A549 (cell line): ENCODE data around the gene POU3F3.

ENCODE experiments used
- CBX2 ChIP-seq: fragments of 200-600 bp; sonication (generic); IDR thresholded peaks from 2 replicates; pipeline ENCODE4 v1.6.1; 2016; ENCODE audit warnings: low read depth, mild to moderate bottlenecking, borderline replicate concordance
- CEBPB ChIP-seq, 2 experiments: fragments of >200 bp in 1 of 2; sonication (Bioruptor Twin) in 1 of 2; formaldehyde crosslinking in 1 of 2; IDR thresholded peaks; 2 replicates each; pipeline ENCODE4 v1.6.1; 2012 to 2016
- CHD4 ChIP-seq: fragments of 200-600 bp; sonication (generic); IDR thresholded peaks from 2 replicates; pipeline ENCODE4 v1.6.1; 2016; ENCODE audit warnings: antibody characterized with exemption, mild to moderate bottlenecking, borderline replicate concordance
- CTCF ChIP-seq: fragments of >200 bp; sonication (Bioruptor Twin); formaldehyde crosslinking; IDR thresholded peaks from 3 replicates; pipeline ENCODE4 v1.5.1; 2016
- EHMT2 ChIP-seq: fragments of 200-600 bp; sonication (generic); IDR thresholded peaks from 2 replicates; pipeline ENCODE4 v1.6.1; 2016; ENCODE audit warnings: antibody characterized with exemption, low read depth, mild to moderate bottlenecking, moderate library complexity
- HDAC2 ChIP-seq: fragments of 200-600 bp; sonication (generic); IDR thresholded peaks from 2 replicates; pipeline ENCODE4 v1.6.1; 2016
- JUN ChIP-seq, 2 experiments: fragments of >200 bp; sonication (Bioruptor Twin); formaldehyde crosslinking; IDR thresholded peaks; 2 replicates in 1 of 2; 3 replicates in 1 of 2; pipeline ENCODE4 v1.6.1; 2016 to 2017
- KDM1A ChIP-seq: fragments of 200-600 bp; sonication (generic); IDR thresholded peaks from 2 replicates; pipeline ENCODE4 v1.6.1; 2016; ENCODE audit warnings: low read depth, mild to moderate bottlenecking
- PHF8 ChIP-seq: fragments of 200-600 bp; sonication (generic); IDR thresholded peaks from 2 replicates; pipeline ENCODE4 v1.6.1; 2016; ENCODE audit warnings: low read depth, mild to moderate bottlenecking, antibody characterized with exemption, moderate library complexity, borderline replicate concordance
- POLR2A ChIP-seq: IDR thresholded peaks from 2 replicates; pipeline ENCODE4 v1.6.1; 2012; ENCODE audit warnings: mild to moderate bottlenecking, low read length
- RAD21 ChIP-seq, 2 experiments: fragments of >200 bp in 1 of 2; sonication (Bioruptor Twin) in 1 of 2; formaldehyde crosslinking in 1 of 2; IDR thresholded peaks in 1 of 2; conservative IDR thresholded peaks in 1 of 2; 2 replicates in 1 of 2; 3 replicates in 1 of 2; pipeline ENCODE4 v1.6.1; 2012 to 2018; ENCODE audit warnings: inconsistent platforms in 1 of 2
- REST ChIP-seq: fragments of 200-600 bp; sonication (generic); IDR thresholded peaks from 2 replicates; pipeline ENCODE4 v1.6.1; 2016; ENCODE audit warnings: antibody characterized with exemption, mild to moderate bottlenecking, moderate library complexity
- TP53 ChIP-seq: fragments of 250-450 bp; sonication (Bioruptor Pico); IDR thresholded peaks from 2 replicates; pipeline ENCODE4 v1.5.0; 2021; ENCODE audit warnings: mild to moderate bottlenecking, moderate library complexity
- TF ChIP-seq, protein P1 (sequence below): fragments of >200 bp; sonication (Bioruptor Twin); formaldehyde crosslinking; IDR thresholded peaks from 3 replicates; pipeline ENCODE4 v1.6.1; 2016

GRCh38 chr2:104836841-104837240 is 17.1 kb upstream of the POU3F3 start:
- TF ChIP-seq HDAC2 (no peak), JUN (IDR thresholded peaks at IDR 0.05) (no peak), CTCF (no peak), CHD4 (no peak), POLR2A (no peak), REST (no peak), RAD21 (conservative IDR thresholded peaks at IDR 0.05 in 1 of 2, IDR thresholded peaks at IDR 0.05 in 1 of 2) (no peak), CEBPB (IDR thresholded peaks at IDR 0.05) (no peak), TP53 (CRISPR knock-in tag) (no peak), EHMT2 (no peak), PHF8 (no peak), KDM1A (no peak), CBX2 (no peak)
- TF ChIP-seq, protein P1, sequence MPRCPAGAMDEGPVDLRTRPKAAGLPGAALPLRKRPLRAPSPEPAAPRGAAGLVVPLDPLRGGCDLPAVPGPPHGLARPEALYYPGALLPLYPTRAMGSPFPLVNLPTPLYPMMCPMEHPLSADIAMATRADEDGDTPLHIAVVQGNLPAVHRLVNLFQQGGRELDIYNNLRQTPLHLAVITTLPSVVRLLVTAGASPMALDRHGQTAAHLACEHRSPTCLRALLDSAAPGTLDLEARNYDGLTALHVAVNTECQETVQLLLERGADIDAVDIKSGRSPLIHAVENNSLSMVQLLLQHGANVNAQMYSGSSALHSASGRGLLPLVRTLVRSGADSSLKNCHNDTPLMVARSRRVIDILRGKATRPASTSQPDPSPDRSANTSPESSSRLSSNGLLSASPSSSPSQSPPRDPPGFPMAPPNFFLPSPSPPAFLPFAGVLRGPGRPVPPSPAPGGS = no peak
